ENCODE results near the gene ZBTB12. TPM values are rescaled to one million over a fixed set of nuclear protein-coding genes. Genes with fewer than 3 reads are reported as not detected.
"Not testable (repeated sequence)": the region's sequence is repeated elsewhere in the genome, so short reads cannot be mapped to it uniquely, and the experiment has no call there.

ZBTB12 gene
- total RNA-seq, 1 donor from 2014 or later: 3.7 TPM

GRCh38 chr6:31851980-31852718 lies 49.7 kb downstream of the ZBTB12 start:
- H3K27me3 Mint-ChIP-seq; H3K9me3 Mint-ChIP-seq; H3K4me1 Mint-ChIP-seq; intact Hi-C loops (cut with micrococcal nuclease); DNase-seq; H3K36me3 Mint-ChIP-seq (ENCODE audit: low read depth); H3K27ac Mint-ChIP-seq; H3K4me3 Mint-ChIP-seq: not testable (repeated sequence)

DNA sequence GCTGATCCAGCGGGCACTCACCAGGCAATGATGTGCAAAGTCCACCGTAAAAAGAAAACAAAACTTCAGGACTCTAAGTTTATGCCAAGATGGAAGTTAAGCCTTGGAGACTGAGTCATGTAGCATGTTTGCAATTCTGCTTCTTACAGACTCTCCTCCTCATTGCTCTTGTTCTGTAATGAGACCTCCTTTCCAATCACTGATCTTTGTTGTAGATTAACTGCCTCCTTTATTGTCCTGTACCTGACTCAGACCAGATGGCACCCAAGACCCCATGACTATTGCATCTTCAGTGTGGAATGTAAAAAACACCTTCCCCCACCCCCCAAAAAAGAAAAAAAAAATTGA lies 50.4 kb downstream of the ZBTB12 start:
- intact Hi-C loops (cut with micrococcal nuclease): no loop called here
- no peak for DNase-seq
- Mint-ChIP-seq H3K4me3 (no peak overlapping the region), H3K27me3 (no peaks in the 10 kb centered on the region), H3K9me3 (no peaks in the 10 kb centered on the region), H3K36me3 (ENCODE audit: low read depth) (peaks cover 2% of the 10 kb centered on the region), H3K4me1 (no peaks in the 10 kb centered on the region), H3K27ac (no peak overlapping the region)

DNA sequence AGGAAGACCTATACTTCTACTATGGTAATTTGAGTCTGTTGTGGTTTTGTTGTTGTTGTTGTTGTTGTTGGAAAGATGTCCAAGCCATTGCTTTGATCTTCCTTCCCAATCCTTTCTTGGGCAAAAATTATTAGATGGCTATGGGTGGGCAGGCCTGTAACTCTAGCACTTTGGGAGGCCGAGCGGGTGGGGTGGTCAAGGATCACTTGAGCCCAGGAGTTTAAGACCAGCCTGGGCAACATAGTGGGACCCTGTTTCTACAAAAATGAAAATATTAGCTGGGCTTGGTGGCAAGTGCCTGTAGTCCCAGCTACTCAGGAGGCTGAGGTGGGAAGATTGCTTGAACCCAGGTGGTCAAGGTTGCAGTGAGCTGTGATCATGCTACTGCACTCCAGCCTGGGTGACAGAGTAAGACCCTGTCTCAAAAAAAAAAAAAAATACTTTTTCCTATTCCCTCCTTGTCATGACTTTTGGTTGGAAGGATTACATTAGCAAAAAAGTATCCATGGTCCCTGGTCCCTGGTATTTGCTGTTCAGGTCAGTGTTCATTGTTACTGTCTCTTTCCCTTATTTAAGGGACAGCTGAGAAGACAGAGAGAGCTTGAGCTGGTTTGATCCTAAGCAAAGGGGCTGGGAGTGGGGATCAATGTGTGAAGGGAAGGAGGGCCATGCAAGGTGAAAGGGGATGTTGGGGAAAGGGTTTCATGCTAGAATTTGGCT lies 51.0 kb downstream of the ZBTB12 start:
- Mint-ChIP-seq H3K27me3 (no peaks in the 10 kb centered on the region), H3K36me3 (ENCODE audit: low read depth) (peaks cover 2% of the 10 kb centered on the region), H3K4me1 (no peaks in the 10 kb centered on the region), H3K27ac (no peak overlapping the region), H3K4me3 (no peak overlapping the region), H3K9me3 (no peaks in the 10 kb centered on the region)
- intact Hi-C loops (cut with micrococcal nuclease): no loop called here
- no peak for DNase-seq

Other genes starting within 250 kb of the ZBTB12 start
- 324 and 342 TPM in 2 replicates for gene BAG6, start 249.4 kb downstream of the ZBTB12 start, total RNA-seq
- 2.5 and 3.4 TPM in 2 replicates for gene APOM, start 246.2 kb downstream of the ZBTB12 start, total RNA-seq
- gene C6orf47, start 241.3 kb downstream of the ZBTB12 start, total RNA-seq: 16.8 and 17.9 TPM in 2 replicates
- 32.9 and 33.6 TPM in 2 replicates for gene GPANK1, start 237.1 kb downstream of the ZBTB12 start, total RNA-seq
- 288 and 302 TPM in 2 replicates for gene CSNK2B, start 236.0 kb downstream of the ZBTB12 start, total RNA-seq
- gene LY6G5B, start 232.1 kb downstream of the ZBTB12 start, total RNA-seq: 32.8 and 33.5 TPM in 2 replicates
- gene LY6G5C, start 221.0 kb downstream of the ZBTB12 start, total RNA-seq: 4.1 and 4.9 TPM in 2 replicates
- 43.1 and 44.7 TPM in 2 replicates for gene ABHD16A, start 198.8 kb downstream of the ZBTB12 start, total RNA-seq
- gene LY6G6F, start 195.2 kb downstream of the ZBTB12 start, total RNA-seq: not detected in 2 replicates
- not detected in 2 replicates for gene LY6G6D, start 186.7 kb downstream of the ZBTB12 start, total RNA-seq
- gene LY6G6C, start 180.3 kb downstream of the ZBTB12 start, total RNA-seq: not detected in 2 replicates
- not detected in 2 replicates for gene MPIG6B, start 178.7 kb downstream of the ZBTB12 start, total RNA-seq
- gene DDAH2, start 172.8 kb downstream of the ZBTB12 start, total RNA-seq: 4.8 and 5.6 TPM in 2 replicates
- gene CLIC1, start 165.6 kb downstream of the ZBTB12 start, total RNA-seq: 385 TPM in 2 replicates
- gene MSH5, start 162.1 kb downstream of the ZBTB12 start, total RNA-seq: 87.8 and 99.6 TPM in 2 replicates
- gene SAPCD1, start 139.4 kb downstream of the ZBTB12 start, total RNA-seq: 15.0 and 17.7 TPM in 2 replicates
- 3.0 and 3.2 TPM in 2 replicates for gene VWA7, start 124.8 kb downstream of the ZBTB12 start, total RNA-seq
- gene VARS1, start 106.3 kb downstream of the ZBTB12 start, total RNA-seq: 173 and 181 TPM in 2 replicates
- gene LSM2, start 95.1 kb downstream of the ZBTB12 start, total RNA-seq: 142 and 146 TPM in 2 replicates
- 1.8 and 2.5 TPM in 2 replicates for gene HSPA1L, start 86.8 kb downstream of the ZBTB12 start, total RNA-seq
- 189 and 190 TPM in 2 replicates for gene HSPA1A, start 86.5 kb downstream of the ZBTB12 start, total RNA-seq
- gene HSPA1B, start 74.3 kb downstream of the ZBTB12 start, total RNA-seq: 156 and 161 TPM in 2 replicates
- 20.4 and 22.2 TPM in 2 replicates for gene NEU1, start 39.3 kb downstream of the ZBTB12 start, total RNA-seq
- 0.21 TPM in 1 of 2 replicates, not detected in the other for gene SLC44A4, start 23.1 kb downstream of the ZBTB12 start, total RNA-seq
- gene EHMT2, start 4.4 kb downstream of the ZBTB12 start, total RNA-seq: 73.5 and 79.3 TPM in 2 replicates
- gene C2, start 25.6 kb upstream of the ZBTB12 start, total RNA-seq: 0.30 and 0.43 TPM in 2 replicates
- 0.17 TPM in 1 of 2 replicates, not detected in the other for gene CFB, start 44.0 kb upstream of the ZBTB12 start, total RNA-seq
- 85.8 and 88.5 TPM in 2 replicates for gene NELFE, start 56.9 kb upstream of the ZBTB12 start, total RNA-seq
- 92.8 and 93.7 TPM in 2 replicates for gene SKIC2, start 57.1 kb upstream of the ZBTB12 start, total RNA-seq
- gene DXO, start 70.1 kb upstream of the ZBTB12 start, total RNA-seq: 13.2 and 14.1 TPM in 2 replicates
- gene C4A, start 80.0 kb upstream of the ZBTB12 start, total RNA-seq: 2.7 and 3.3 TPM in 2 replicates
- 2.9 and 3.7 TPM in 2 replicates for gene C4B, start 112.7 kb upstream of the ZBTB12 start, total RNA-seq
- gene CYP21A2, start 136.3 kb upstream of the ZBTB12 start, total RNA-seq: 0.35 TPM in 1 of 2 replicates, not detected in the other
- gene TNXB, start 207.3 kb upstream of the ZBTB12 start, total RNA-seq: 3.3 and 4.6 TPM in 2 replicates
- 72.9 and 81.0 TPM in 2 replicates for gene ATF6B, start 226.2 kb upstream of the ZBTB12 start, total RNA-seq
- gene FKBPL, start 228.2 kb upstream of the ZBTB12 start, total RNA-seq: 6.2 and 6.9 TPM in 2 replicates
- 0.24 and 0.35 TPM in 2 replicates for gene PRRT1, start 249.9 kb upstream of the ZBTB12 start, total RNA-seq

All from activated CD4-positive, alpha-beta T cell treated with anti-CD3 and anti-CD28 coated beads, Interleukin-2, amount 10 ng/mL, durations not matched to agents 24 days and 14 days (primary cell).